Measurements from ENCODE around the gene TSHZ2.

Gene TSHZ2

DNA sequence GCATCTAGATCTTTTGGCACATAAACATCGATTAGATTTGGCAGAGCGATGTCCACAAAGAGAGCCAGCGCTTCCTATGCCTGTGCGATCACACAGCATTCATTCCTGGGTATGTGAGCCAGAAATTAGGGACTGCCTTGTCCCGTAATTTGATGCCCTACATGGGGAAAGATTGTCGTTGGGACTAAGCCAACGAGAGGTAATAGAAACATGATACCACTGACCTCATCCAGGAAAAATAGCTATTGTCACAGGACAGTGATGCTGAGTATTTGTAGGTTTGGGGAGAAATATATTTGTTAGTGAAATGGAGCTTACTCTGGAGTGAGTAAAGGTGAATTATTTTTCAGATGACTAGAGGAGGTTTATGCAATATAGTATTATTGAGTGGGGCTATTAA, 154.0 kb downstream of the TSHZ2 start:
- no peak for DNase-seq (ENCODE audit: low read depth, low spot score)

DNA sequence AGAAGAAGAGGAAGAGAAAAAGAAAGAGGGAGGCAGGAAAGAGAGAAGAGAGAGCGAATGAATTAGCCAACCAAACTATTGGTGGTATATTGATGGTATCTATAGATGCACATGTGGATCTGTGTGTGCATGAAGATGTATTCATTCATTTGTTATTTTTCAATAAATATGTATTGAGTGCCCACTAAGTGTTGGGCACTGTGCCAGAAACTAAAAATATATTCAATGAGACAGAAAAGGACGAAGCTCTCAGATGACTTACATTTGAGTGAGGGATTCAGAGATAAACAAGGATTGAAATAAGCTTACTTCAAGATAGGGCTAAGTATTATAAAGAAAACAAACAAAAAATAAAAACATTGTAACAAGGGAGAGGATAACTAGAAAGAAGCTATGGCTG, 154.9 kb downstream of the TSHZ2 start:
- DNase-seq (ENCODE audit: low read depth, low spot score) = no peak

DNA sequence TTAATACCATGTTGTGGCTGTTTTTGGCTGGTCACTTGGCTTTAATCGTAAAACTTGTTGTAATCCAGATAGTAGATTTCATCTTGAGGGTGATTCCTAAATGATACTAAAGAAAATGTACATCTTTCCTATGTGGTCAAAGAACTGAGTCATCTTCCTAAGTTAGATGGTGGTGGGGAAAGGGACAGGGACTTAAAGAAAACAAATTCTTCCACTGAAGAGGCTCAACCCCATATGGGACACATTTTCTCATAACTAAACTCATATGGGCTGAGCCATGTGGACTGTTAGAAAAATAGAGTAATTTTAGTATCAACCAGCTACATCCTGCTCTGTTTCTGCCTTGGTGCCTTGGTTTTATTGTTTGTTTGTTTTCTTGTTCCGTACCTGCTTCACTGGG, 155.8 kb downstream of the TSHZ2 start:
- DNase-seq (ENCODE audit: low read depth, low spot score) = no peak

DNA sequence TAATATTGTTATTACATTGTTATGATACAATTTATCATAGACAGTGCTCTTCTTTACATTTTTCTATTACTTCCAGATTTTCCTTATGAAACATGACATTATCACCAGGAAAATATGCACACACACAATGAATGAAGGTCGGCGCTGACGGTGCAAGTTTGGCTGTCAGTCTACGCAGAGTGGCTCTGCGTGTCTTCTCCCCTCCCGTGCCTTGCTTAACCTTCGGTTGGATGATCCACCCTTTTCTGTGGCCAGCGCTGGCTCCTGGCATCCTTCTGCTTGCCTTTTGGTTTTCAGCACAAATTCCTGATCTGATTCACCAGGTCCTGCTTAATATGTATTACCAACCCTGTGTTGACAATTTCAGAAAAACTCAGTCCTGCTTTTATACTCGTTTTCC, 157.4 kb downstream of the TSHZ2 start:
- DNase-seq (ENCODE audit: low read depth, low spot score) = no peak

DNA sequence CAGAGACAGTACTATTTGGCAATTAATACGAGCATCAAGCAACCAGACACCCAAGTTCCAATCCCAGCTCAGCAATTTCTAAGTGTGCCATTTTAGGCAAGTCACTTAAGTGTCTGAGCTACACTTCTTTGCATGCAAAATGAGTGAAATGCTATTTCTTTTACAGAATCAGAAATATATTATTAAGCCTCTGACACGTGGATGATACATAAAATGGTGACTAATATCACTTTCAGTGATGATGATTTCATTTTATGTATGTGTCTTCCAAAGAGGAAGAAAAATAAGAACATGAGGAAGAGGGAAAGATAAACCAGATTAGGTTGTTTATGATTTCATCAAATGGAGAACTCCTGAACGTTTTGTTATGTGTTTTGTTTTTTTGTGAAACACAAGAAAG, 158.6 kb downstream of the TSHZ2 start:
- no peak for DNase-seq (ENCODE audit: low read depth, low spot score)

DNA sequence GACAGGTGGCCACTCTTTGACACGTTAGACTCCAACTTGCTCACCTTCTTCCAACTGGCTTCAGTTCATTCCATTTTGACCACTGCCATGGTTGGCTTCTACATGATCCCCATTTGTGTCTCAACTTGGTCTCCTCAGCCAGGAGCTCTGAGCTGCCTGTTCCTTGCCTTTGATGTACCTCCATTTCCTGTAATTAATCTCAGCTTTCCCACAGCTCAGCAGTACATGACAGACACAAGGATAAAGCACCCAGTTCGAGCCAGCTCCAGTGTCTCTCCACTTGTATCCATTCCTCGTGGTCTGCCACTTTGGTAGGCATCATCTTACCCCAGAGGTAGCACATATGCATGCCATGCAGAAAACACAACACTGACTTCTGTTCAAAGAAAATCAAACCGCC, 161.0 kb downstream of the TSHZ2 start:
- no peak for DNase-seq (ENCODE audit: low read depth, low spot score)

DNA sequence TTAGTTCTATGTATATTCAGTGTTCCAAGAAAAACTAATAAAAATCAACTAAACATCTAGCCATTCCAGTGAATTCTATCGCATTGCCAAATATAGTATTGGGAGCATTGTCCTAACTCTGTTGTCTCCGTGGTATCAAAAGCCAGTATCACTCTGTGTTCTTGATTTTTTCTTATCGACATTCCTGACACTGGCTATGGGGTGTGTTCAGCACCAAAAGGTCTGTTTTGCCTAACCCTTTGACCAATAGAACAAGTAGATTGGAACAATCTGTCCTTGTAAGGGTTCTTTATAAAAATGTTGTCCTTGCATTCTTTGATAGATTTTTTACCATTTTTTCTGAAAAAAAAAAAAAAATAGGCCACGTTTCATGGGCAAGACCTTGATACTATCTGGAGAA, 161.5 kb downstream of the TSHZ2 start:
- no peak for DNase-seq (ENCODE audit: low read depth, low spot score)

DNA sequence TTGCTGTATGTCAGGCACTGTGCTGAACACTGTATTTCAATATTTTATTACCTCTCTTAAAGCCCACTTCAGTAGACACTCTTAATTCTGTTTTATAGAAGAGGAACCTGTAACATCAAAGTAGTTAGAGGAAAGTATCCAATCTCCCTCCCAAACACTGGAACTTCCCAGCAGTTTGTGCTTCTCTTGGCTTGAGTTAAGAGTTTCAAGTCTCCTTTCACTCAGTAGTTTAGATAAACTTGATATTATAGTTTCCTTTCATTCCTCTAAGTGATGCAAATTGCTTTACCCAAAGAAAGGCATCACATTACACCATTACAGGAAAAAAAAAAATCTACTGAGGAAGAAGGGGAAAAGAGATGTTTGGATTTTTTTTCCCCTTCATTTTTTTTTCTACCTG, 164.3 kb downstream of the TSHZ2 start:
- no peak for DNase-seq (ENCODE audit: low read depth, low spot score)

DNA sequence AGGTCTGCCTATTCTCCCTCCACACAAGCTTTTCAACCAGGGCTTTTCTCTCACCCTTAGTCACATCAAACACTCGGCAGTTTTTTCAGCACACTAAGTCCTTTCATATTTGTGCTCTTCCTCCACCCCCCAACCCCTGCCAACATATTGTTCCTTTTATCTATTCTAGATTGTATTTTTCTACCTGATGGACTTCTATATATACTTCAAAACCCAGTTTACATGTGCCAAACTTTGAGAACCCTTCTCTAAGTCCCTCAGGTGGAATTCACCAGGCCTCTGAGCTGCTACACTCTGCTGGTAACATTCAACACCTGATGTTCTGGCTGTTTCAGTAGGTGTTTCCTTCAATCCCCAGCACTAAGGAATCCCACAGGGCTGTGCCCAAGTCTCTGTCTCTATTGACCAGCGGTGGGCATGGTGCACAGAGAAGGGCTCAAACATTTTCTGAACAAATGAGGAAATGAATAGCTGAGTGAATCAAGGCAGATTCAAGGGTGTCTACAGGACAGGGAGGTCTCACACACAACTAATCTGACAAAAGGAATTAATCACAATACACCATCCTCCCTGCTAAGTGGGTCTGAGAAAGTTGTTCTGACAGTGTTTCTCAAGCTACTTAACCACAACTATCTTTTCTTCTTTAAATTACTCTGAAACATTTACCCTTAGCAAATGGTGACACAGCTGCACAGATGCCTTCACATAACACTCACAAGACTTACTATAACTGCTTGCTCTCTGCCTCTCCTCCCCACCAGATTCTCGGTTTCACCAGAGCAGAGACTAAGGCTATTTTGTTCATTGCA, 166.5 kb downstream of the TSHZ2 start:
- DNase-seq (ENCODE audit: low read depth, low spot score) = no peak

DNA sequence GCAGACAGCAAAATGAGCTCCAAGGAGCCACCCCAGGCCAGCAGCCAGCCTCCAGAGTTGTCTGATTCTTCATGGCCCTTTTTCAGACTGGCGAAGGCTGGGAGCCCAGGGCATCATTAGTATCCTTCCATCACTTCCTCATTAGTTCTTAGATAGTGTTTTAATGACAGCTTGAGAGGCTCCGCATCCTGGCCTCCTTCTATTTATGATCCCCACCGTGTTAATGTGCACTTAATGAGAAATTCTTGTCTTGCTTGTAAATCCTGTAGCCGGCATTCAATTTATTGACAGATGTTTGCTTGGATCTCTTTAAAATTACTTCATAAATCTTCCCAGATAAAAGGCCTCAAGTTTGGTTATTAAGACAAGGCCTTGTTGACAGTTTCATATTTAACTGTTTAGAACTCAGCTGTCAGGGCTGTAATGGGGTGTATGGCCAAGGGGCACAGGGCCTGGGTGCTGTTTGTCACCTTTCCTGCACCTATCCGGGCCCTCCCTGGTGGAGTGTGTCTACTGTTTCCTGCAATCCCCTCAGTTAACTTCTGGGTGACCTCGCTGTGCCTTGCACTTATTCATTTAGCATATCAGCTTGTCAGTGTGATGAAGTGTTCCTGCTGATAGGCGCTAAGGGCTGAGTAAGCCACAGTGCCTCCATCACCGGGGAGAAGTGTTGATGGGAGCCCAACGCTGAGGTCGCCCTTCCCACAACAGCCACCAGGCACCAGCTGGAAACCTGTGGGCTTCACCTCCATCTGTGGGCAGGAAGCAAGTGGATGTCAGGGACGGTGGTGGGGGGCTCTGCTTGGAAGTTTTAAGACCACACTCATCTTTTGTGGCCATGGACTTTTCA, 169.3 kb downstream of the TSHZ2 start:
- DNase-seq (ENCODE audit: low read depth, low spot score) = no peak

DNA sequence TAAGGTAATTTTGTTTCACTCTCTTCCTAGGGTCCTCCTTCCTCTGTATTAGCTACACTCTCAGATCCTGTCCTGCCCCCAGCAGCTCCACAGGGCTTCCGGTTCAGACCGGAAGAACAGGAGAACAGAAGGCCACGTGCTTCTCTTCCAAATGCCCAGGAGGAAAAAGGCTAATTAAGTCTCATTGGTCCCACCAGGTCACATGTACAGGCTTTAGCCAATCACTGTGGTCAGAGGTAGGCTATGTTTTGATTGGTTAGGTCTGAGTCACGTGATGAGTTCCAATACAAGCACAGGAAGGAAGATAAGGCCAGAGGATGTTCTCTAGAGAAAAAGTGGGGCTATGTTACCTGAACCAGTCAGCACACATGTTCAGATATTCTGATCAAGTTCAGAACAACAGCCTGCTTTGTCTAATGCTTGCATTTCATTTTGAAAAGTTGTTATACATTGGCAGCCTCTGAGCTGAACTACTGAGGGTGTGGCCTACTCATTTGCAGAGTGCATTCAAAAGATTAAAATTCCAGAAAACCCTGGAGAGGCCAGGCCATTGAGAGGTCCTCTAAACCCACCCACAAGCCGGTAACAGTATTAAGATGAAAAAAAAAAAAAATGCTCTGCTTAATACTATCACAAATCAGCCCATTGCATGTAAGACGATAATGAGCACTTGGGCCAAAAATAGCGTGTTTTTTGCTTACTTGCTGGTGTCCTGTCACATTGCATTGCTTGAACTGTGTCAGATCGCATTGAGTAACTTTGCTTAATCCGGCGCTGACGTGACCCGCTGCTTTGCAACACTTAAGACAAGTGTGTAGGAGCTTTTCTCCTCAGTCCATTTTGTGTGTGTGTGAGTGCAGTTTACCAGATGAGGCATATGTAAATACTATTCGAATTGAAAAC, 170.3 kb downstream of the TSHZ2 start:
- DNase-seq (ENCODE audit: low read depth, low spot score) = no peak

DNA sequence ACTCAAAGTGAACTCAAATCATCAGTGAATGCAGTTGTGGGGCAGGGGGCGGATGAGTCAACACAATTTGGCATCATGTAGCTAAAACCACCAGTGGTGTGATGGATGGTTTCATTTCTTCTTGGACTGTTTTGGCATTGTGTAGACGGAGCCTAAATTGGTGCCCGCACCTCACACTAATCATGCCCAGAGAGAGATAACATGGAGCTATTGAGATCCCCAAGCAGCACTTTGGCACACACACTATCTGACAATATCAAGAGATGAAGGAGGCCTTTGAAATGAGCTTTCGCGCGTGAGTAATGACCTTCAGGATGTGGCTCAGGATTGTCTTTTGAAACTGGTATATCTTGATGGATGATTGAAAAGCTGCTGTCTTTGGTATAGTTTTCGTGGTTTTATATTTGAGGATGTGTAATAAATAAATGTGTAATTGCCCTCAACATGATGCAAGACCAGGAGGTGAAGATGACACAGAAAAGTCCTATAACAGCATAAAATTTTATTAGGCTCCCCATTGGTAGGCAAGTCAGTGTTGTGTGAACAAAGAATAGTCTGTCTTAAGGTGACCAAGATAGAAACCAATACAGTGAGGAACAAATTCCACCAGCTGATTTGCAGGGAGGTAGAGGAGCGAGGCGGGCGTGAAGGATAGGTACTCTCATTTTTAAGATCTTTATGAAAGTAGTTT, 174.2 kb downstream of the TSHZ2 start:
- DNase-seq (ENCODE audit: low read depth, low spot score) = no peak

DNA sequence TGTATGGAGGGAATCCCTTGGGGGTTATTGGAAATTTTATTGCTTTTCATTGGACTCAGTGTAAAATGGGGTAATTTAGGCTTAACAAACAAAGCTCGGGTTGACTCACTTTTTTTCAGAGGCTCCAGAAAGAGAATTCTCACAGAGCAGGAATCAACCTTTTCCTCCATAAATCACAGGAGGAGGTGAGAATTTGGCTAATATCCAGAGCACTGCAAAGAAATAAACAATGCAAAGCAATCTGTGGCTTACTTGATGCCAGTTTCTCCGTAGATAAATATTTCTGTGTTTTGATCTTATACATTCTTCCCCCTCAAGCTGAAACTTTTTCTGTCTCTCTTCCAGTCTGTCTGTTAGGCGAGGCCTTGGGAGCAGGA, 176.6 kb downstream of the TSHZ2 start:
- peak; percentile 24 for DNase-seq (ENCODE audit: low read depth, low spot score)

DNA sequence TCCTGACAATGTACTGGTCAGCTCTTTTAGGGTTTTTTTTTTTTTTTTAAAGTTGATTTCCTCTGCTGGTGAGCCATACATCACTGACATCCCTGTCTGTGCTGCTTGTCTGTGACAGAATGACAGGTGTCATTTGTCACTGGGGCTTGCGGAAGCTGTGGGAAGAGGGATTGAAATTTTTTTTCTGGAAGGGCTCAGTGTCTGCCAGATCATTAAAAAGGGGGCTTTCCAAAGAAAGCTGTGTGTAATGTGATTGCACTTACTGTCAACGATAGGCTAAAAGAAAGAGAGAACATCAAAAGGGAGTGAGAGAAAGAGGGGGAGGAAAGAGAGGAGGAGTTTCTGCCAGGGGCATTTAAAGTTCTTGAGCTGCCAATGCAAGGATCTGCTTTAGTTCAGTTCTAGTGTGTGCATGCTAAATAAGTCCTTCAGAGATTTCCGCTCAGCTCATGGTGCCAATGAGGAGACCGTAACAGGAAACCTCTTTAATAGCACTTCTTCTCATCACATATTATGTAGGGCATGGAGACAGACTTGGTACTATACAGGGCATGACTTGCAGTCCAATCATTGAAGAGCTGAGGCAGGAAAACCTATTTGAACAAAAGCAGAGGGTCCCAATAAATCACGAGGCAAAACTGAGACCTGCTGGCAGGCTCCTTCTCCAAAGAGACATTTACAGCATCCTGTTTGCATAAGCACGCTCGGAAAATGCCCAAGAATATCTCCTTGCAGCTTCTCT, 177.2 kb downstream of the TSHZ2 start:
- DNase-seq (ENCODE audit: low read depth, low spot score) = peak; percentile 17

DNA sequence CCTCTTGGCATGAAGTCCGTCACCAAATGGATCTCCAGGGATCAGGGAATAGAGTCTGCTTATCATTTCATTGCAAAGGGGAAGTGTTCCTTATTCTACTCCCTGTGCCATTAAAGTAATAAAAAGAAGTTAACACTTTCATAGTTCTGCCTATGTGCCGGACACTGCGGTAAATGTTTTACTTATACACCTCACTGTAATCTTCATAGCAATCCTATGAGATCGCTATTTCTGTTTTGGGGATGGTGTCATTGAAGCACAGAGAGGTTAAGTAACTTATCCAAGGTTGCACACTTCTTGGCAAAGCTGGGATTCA, 177.7 kb downstream of the TSHZ2 start:
- no peak for DNase-seq (ENCODE audit: low read depth, low spot score)

DNA sequence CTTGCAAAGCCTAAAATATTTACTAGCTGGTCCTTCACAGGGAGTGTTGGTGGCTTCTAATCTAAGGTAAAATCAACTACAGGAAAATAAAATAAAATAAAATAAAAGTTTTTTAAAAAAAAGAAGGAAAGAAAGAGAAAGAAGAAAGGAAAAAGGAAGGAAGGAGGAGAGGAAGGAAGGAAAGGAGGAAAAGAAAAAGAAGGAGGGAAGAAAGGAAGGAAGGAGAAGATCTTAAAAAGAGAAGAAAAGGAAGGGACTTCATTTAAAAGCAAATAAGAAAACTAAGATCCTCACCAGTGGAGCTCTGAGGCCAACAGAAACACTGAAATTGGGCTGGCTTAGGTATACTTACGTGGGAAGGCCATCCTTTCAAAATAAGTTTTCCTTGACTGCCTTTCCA, 178.4 kb downstream of the TSHZ2 start:
- DNase-seq (ENCODE audit: low read depth, low spot score) = no peak

DNA sequence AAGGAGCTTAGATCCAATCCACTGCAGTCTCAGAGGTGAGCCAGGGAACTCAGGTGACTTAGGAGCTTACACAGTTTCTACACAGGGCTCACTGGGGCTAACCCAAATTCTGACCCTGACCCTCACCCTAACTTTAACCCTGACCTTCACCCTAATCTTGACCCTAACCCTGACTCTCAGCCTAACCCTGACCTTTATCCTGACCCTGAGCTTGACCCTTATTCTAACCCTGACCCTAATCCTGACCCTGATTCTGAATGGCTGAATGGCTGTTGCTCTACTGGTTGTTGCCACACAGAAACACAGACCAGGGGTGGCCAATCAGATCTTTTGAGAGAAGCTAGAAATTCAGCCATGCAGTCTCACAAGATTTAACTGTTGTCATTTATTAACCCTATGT, 180.1 kb downstream of the TSHZ2 start:
- no peak for DNase-seq (ENCODE audit: low read depth, low spot score)

DNA sequence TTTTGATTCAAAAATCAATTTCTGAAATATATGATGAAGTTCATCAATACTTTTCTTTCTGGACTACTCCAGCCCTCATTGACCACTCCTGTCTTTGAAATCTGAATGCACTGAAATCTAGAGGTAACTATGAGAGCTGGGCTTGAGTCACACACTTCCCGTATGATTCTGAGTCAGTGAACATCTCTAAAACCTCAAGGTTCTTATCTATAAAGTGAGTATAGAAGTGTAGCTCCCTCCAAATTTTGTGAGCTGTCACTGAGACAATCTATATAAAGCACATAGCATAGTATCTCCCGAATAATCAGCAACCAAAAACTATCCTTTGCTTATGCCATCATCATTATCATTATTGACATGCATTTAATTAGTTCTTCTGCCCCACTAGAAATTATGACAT, 182.4 kb downstream of the TSHZ2 start:
- no peak for DNase-seq (ENCODE audit: low read depth, low spot score)

DNA sequence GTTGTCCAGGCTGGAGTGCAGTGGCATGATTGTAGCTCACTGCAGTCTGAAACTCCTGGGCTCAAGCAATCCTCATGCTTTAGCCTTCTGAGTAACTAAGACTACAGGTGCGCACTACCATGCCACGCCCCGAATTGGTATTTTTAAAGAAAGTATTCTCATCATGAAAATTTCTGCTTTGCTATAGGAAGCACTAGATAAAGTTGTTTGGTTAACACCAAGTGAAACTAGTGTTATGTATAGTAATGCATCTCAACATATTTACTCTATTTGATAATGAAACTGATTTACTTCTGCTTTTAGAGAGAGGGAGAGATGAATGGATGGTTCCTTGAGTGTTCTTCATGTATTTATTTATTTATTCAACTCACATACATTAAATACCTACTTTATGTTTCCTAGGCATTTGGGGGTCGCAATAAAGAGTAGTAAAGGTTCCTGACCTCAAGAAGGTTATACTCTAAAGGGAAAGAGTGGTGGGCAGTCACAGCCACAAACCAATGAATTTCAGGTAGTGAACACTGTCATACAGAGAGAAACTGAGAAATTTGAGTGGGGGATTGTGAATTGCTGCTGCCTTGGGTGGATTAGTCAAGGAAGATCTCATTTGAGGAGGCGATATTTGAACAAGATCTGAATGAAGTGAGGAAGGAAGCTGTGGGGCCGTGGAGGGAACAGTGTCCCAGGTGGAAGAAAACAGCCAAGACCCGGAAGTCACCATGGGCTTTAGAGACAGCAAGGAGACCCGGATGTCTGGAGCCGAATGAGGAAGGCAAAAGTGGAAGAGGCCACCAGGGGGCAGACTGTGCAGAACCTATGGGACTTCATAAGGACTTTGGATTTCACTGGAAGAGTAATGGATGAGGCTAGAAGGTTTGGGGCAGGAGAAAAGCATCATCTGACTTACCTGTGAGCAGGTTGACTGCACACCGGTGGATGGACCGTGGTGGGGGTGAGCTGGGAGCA, 185.6 kb downstream of the TSHZ2 start:
- DNase-seq (ENCODE audit: low read depth, low spot score) = peak; percentile 39

DNA sequence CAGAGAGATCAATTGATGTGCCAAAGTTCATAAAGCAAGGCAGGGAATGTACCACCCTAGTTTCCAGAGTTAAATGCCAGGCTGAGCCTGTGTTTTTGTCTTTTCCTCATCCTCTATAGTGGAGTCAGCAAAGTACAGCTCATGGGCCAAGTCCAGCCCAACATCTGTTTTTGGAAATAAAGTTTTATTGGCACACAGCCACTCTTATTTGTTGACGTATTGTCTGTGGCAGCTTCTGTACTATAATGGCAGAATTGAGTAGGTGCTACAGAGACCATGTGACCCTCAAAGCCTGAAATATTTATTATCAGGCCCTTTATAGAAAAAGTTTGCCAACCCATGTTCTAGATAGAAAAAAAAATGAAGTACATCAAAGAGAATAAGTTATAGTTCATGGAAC, 187.0 kb downstream of the TSHZ2 start:
- DNase-seq (ENCODE audit: low read depth, low spot score) = no peak

Data from astrocyte of the hippocampus (primary cell).